Measurements from ENCODE around the gene WFDC2. TPM values are rescaled to one million over a fixed set of nuclear protein-coding genes. Genes with fewer than 3 reads are reported as not detected.

Gene WFDC2
- total and polyA plus RNA-seq, 8 donors: 5.0 to 49.5 (median 15.0) TPM

DNA sequence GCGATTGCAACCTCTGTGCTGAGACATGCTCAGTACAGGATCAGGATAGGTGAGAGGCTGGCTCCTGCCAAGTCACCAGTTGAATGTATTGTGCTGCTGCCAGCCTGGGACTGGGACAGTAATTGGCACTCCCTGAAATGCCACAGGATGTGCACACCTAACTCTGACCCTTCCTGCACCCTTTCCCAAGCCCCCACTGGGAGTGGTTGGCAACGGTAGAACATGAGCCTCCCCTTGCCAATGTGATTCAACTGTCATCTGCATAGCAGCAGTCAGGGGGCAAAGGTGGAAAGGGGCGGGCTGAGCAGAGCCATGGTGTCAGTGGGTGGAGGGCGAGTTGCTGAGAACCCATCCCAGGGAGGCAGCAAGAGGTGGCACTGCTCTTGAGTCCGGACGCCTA, 30.5 kb downstream of the WFDC2 start:
- H3K27ac ChIP-seq: no peak overlapping the region
- no peak for ATAC-seq

GRCh38 chr20:45501600-45501999, 32.0 kb downstream of the WFDC2 start:
- Histone ChIP-seq H3K9me3 (no peaks in the 10 kb centered on the region), H3K36me3 (no peaks in the 10 kb centered on the region), H3K4me3 (no peak overlapping the region), H3K4me1 (no peaks in the 10 kb centered on the region), H3K27me3 (peaks cover 0 to 5% (median 0%) of the 10 kb centered on the region in 4 donors), H3K27ac (no peak overlapping the region)
- FAIRE-seq: no peak
- ATAC-seq: no peak
- TF ChIP-seq CTCF (IDR thresholded peaks at IDR 0.05): no peak
- 61 to 63% methylated on average over 1 of the region's 1 CpG for WGBS, 2 donors
- no peak for DNase-seq
- intact Hi-C loops (cut with DNase I): no loop called here

More for the DNA sequence above, 30.5 kb downstream of the WFDC2 start:
- Histone ChIP-seq H3K4me1 (no peaks in the 10 kb centered on the region), H3K9me3 (no peaks in the 10 kb centered on the region), H3K36me3 (no peaks in the 10 kb centered on the region), H3K4me3 (no peak overlapping the region), H3K27me3 (peaks cover 0 to 5% (median 0%) of the 10 kb centered on the region in 4 donors)
- FAIRE-seq (no peak), DNase-seq (no peak)
- TF ChIP-seq CTCF (IDR thresholded peaks at IDR 0.05): no peak
- 47 to 55% methylated on average over 6 of the region's 6 CpGs for WGBS, 2 donors
- intact Hi-C loops (cut with DNase I): no loop called here

GRCh38 chr20:45502561-45502960, 33.0 kb downstream of the WFDC2 start:
- H3K9me3 ChIP-seq: no peaks in the 10 kb centered on the region
- no peak for TF ChIP-seq CTCF (IDR thresholded peaks at IDR 0.05)
- DNase-seq (no peak), FAIRE-seq (no peak), ATAC-seq (no peak)
- WGBS, 2 donors: 31 to 46% methylated on average over 1 of the region's 1 CpG
- H3K36me3 ChIP-seq: no peaks in the 10 kb centered on the region
- no peak overlapping the region for H3K4me3 ChIP-seq
- H3K27me3 ChIP-seq: peaks cover 0 to 5% (median 0%) of the 10 kb centered on the region in 4 donors
- no peaks in the 10 kb centered on the region for H3K4me1 ChIP-seq
- intact Hi-C loops (cut with DNase I): no loop called here
- no peak overlapping the region for H3K27ac ChIP-seq

- intact Hi-C loops (cut with DNase I): no loop called here
- TF ChIP-seq CTCF (IDR thresholded peaks at IDR 0.05): no peak
- Histone ChIP-seq H3K9me3 (no peaks in the 10 kb centered on the region), H3K27me3 (peaks cover 0 to 5% (median 0%) of the 10 kb centered on the region in 4 donors), H3K4me3 (no peak overlapping the region), H3K4me1 (no peaks in the 10 kb centered on the region), H3K36me3 (no peaks in the 10 kb centered on the region), H3K27ac (no peak overlapping the region)
- ATAC-seq (no peak), FAIRE-seq (no peak), DNase-seq (no peak)
- 43% methylated on average over 2 of the region's 2 CpGs for WGBS, 2 donors
These were observed 33.9 kb downstream of the WFDC2 start for GRCh38 chr20:45503403-45503802.

- Histone ChIP-seq H3K9me3 (no peaks in the 10 kb centered on the region), H3K4me3 (no peak overlapping the region), H3K27me3 (peaks cover 0 to 5% (median 0%) of the 10 kb centered on the region in 4 donors), H3K36me3 (no peaks in the 10 kb centered on the region), H3K27ac (no peak overlapping the region), H3K4me1 (no peaks in the 10 kb centered on the region)
- DNase-seq (no peak), FAIRE-seq (no peak), ATAC-seq (no peak)
- TF ChIP-seq CTCF (IDR thresholded peaks at IDR 0.05): no peak
- 62 to 84% methylated on average over 2 of the region's 2 CpGs for WGBS, 2 donors
- intact Hi-C loops (cut with DNase I): no loop called here
These were observed 36.8 kb downstream of the WFDC2 start for GRCh38 chr20:45506398-45506797.

Measured in pancreas (tissue), 10 donors.